Hematopoietic multipotent progenitor cell treated with erythropoietin and hydrocortisone succinate and interleukin-3 and kit ligand, for 8 days (in vitro differentiated cells): ENCODE data around the gene IARS2.
A peak's percentile ranks its signal among the peaks of the same experiment; 100 is the strongest.
"Not testable (repeated sequence)": the region's sequence is repeated elsewhere in the genome, so short reads cannot be mapped to it uniquely, and the experiment has no call there.

Source experiments
- DNase-seq: peaks from one replicate; pipeline ENCODE4 v3.0.0-alpha.2; 2015

The IARS2 gene

GRCh38 chr1:220113136-220113695 lies 19.3 kb downstream of the IARS2 start:
- peak; percentile 74 for DNase-seq

DNA sequence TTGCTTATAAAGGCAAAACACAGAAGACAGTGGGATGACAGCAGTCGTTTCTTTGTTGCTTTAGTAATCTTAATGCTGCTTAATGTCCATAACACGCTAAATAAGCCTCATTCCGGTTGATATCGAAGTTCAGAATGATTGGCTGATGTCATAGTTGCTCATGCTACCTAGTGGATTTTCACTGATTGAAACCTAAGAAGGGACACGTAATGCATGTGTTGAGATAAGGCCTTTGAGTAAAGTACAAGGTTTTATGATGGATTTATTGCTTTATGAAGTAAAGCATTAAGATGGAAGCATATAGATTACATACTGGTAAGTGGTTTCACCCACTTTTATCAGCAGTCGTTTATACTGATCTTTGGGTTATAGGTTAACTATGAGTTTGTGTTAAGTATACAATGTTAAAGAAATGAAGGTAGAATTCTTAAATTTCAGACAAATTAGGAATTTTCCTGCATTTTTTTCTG lies 25.1 kb downstream of the IARS2 start:
- no peak for DNase-seq

GRCh38 chr1:220121791-220122530 lies 28.0 kb downstream of the IARS2 start:
- no peak for DNase-seq

DNA sequence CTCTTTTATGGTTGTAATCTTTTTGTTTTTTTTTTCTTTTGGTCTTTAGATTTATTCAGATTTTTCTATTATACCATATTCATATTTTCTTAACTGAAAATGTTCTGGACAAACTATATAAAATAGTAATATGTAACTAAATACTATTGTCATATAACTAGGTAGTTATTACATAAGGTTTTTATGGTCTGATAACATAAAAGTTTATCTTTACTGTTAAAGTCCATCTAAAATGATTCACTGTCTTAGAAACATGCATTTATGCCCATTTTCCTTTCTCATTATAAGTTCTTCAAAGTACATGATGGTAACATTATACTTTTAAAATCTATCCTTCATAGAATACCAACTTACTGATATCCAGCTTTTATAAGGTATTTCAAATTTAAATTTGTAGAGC lies 29.1 kb downstream of the IARS2 start:
- DNase-seq = no peak

DNA sequence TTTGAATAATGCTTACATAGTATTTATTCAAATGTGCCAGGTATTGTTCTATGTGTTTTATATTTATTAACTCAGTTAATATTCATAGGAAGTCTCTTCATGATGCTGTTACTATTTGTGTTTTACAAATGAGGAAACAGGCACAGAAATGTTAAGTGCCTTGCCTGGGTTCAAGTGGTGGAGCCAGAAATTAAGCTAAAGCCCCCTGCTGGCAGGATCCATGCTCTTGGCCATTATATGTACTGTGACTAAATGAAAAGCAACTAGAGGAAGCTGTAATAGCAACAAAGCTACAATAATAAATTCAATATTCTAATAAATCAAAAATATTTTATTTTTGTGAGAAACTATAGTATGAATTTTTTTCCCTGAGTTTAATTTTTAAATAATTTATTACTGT lies 30.0 kb downstream of the IARS2 start:
- DNase-seq = peak; percentile 52

DNA sequence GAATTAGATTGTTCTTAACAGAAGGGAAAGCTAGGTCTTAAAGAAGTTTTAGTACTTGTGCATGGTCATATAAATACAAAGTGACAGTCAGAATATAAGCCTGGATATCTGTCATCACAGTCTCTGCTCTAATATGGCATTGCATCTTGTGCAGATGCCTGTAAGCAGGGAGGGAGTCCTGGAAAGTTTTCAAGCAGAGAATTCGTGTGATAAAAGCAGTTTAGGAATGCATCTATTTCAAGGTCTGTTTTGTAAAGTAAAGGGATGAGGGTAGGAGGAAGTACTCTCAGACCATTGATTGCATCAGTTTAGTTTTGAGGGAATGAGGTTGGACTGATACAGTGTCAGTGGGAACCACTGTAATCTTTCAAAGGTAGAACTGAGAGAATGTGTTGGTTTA lies 30.6 kb downstream of the IARS2 start:
- DNase-seq = no peak

DNA sequence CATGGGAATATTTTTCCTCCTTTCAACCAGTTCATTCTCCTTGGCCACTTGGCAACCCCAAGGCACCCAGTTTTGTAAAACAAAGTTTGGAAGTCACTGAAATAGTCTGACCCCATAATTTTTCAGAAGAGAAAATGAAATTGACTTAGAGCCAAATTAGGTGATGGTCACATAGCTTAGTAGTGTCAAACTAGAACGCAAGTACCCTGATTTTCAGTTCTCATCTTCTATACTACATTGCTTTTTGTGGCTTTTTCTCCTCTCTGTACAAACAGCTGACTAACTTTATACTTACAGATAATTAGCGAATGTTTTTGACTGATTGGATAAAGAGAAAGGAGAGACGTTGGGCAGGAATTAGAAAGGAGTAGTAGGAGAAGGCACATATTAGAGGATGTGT lies 33.1 kb downstream of the IARS2 start:
- DNase-seq = no peak

- DNase-seq = no peak
Observed at GRCh38 chr1:220129479-220130210, 35.7 kb downstream of the IARS2 start.

- DNase-seq = no peak
Observed at GRCh38 chr1:220135755-220136154, 41.8 kb downstream of the IARS2 start.

- peak; percentile 22 for DNase-seq
Observed at GRCh38 chr1:220137019-220137786, 43.3 kb downstream of the IARS2 start.

- no peak for DNase-seq
Observed at GRCh38 chr1:220139966-220140365, 46.0 kb downstream of the IARS2 start.

DNA sequence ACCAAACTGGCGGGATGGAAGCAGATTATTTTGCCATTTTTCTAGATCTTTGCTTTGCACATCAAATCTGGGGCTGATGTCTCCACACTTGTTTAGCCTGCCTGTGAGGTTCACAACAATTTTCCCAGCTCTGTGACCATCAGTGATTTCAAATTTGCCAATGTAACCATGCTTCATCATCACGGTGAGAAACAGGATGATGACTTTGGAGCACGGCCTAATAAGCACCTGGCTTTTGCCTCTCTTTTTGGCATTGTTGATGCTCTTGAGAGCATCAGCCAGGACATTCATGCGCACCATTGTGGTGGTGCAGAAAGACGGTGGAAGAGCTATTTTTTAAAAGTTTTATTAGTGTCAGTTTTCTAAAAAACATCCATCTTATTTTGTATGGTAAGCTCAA lies 50.1 kb downstream of the IARS2 start:
- DNase-seq = no peak

DNA sequence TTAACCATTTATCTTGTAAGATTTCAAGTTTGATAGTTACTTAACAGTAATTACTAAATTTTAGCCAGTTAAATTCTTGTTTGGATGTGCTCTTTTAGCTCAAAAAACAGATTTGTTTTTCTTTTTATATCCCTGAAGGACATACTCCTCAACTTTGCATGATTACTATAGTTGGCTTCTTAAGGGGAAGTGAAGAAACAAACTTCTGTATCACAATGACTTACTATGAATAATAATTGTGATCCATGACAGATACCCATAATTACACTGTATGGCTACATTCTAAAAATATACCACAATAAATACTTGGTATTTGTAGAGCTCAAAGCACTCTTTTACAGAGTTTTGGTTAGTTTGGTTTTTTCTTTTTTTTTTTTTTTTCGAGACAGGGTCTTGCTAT lies 55.8 kb downstream of the IARS2 start:
- DNase-seq = no peak

GRCh38 chr1:220151454-220151853 lies 57.5 kb downstream of the IARS2 start:
- DNase-seq = no peak

- DNase-seq = no peak
Observed at GRCh38 chr1:220153147-220153546, 59.2 kb downstream of the IARS2 start.

GRCh38 chr1:220156620-220157146 lies 62.8 kb downstream of the IARS2 start:
- no peak for DNase-seq

GRCh38 chr1:220157738-220158137 lies 63.8 kb downstream of the IARS2 start:
- DNase-seq = no peak

- DNase-seq = not testable (repeated sequence)
Observed at GRCh38 chr1:220158530-220158929, 64.6 kb downstream of the IARS2 start.

GRCh38 chr1:220159041-220159440 lies 65.1 kb downstream of the IARS2 start:
- DNase-seq = no peak

DNA sequence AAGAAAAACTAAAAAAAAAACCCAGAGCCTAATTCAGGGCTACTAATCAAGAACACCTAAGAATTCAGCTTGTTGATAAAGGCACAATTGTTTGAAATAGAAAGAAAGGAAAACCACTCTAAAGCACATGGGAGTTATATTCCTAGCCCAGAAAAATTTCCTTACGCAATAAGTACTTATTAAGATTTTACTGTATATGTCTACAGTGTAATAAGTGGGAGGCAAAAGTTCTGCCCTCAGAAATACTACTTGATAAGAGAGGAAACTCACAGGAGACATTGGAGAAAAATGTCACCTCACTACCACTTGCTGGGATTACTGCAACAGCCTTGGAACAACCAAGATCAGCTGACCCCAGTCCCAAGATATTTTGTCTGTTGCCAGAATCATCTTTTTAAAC lies 66.1 kb downstream of the IARS2 start:
- no peak for DNase-seq

DNA sequence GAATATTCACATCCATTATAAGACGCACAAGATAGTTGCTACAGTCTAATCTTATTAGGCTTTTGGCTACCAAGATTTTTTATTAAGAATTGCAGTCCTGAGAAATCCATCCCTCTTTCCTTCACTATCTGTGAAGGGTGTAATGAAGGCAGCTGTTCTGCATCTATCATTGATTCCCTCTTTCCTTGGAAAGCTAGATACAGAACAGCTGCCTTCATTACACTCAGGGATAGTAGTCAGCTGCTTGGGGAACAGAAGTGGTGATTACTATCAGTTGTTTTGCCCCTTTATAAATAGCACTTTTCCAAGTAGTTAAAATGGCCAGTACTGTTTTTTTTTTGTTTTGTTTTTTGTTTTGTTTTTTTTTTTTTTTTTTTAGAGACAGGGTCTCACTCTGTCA lies 70.2 kb downstream of the IARS2 start:
- DNase-seq = no peak

- no peak for DNase-seq
Observed at GRCh38 chr1:220164517-220164916, 70.6 kb downstream of the IARS2 start.

DNA sequence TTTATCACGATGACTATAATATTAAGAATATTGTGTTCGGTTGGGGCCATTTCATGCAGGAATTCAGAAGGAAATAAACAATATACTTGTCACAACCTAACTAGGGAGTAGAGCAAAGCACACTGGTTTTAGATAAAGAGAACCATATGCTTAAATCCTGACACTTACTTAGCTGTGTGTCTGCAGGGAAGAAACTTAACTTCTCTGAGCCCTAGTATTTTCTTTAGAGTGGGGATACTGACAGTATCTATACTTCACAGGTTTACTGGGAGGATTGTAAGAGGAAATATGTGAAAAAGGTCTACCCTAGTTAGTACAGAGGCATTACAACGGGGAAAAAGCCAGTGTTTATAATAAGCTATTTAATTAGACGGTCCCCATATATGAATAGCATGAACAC lies 72.9 kb downstream of the IARS2 start:
- no peak for DNase-seq
